HG02840 (cell line): ENCODE results near the gene SFTPD.
"Not testable (repeated sequence)": the region's sequence is repeated elsewhere in the genome, so short reads cannot be mapped to it uniquely, and the experiment has no call there.

Experiments used
- ATAC-seq: cut with Tn5 transposase; IDR thresholded peaks from one replicate; pipeline ENCODE4 v1.9.1; 2021; ENCODE audit warnings: mild to moderate bottlenecking, moderate library complexity, moderate number of reproducible peaks; ENCODE audit not compliant: unreplicated experiment, low FRiP score

SFTPD gene

DNA sequence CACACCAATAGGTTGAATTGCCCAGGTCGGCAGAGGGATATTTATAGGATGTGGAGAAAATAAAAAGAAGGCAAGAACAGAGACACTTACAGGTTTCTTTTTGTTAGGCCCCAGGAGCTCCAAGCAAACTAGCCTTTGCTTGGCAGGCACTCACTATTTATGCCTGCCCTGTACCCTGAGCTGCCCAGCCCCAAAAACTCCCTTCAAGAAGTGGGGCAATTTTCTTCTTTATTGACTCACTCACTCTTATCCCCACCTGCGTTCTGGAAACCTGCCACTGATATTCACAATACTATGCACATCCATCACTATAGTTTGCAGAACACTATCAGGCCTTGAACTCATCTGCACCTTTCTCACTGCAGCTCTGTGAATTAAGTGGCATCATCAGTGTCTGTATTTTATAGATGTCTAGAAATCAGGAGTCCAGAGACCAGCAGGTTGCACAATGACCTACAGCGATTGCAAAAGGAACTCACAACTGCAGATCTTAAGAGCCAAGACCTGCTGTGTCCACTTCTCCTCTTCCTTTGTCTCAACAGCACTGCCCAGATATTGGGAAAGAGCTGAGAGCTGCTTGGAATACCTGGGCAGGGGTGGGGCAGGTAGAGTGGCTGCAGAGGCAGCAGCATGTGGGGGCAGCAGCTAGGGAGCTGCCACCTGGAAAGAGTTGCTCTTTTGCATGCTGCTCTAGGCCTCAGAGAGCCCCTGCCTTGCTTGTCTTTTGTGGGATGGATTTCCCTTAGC is at the start of gene SFTPD:
TSS of gene SFTPD (minus strand) at position 130 of the 747 bp plus-strand sequence. CDS start 2,446 bp downstream, outside the sequence.
- no peak for ATAC-seq

DNA sequence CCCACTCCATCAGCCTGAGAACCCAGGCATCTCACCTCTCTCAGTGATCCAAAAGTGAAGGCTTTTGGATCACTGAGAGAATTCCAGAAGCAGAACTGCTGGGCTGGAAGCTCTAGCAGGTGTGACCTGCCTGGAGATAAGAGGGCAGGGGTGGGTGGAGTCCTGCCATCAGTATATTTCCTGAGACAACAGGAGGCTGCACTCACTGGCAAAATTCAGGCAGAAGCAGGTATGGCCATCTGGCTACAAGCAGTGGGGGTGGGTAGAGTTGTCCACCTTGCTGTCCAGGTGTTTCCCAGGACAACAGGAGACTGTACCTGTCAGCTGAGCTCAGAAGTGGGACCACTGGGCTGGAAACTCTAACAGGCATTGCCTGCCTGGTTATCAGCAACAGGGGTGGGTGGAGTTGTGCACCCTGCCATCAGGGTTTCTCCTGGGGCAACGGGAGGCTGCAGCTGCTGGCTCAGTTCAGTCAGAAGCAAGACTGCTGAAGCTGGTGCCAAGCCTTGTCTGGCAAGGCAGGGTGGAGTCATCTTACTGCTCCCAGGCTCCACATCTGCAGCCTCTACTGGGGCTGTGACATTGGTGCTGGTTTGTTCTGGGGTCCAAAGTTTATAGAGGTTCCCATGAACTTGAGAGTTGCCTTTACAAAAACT is 47.2 kb upstream of the SFTPD start:
- ATAC-seq, result no peak

- ATAC-seq, result no peak
These were observed 45.7 kb upstream of the SFTPD start for GRCh38 chr10:79994556-79994955.

DNA sequence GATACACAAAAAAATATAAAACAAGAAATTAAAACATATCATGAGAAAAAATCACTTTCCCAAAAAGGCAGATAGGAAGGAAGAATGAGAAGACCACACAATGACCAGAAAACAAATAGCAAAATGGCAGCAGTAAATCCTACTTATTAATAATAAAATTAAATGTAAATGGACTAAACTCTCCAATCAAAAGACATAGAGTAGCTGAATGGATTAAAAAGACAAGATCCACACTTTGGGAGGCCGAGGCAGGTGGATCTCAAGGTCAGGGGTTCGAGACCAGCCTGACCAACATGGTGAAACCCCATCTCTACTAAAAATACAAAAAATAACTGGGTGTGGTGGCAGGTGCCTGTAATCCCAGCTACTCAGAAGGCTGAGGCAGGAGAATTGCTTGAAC is 39.3 kb upstream of the SFTPD start:
- ATAC-seq, result not testable (repeated sequence)

DNA sequence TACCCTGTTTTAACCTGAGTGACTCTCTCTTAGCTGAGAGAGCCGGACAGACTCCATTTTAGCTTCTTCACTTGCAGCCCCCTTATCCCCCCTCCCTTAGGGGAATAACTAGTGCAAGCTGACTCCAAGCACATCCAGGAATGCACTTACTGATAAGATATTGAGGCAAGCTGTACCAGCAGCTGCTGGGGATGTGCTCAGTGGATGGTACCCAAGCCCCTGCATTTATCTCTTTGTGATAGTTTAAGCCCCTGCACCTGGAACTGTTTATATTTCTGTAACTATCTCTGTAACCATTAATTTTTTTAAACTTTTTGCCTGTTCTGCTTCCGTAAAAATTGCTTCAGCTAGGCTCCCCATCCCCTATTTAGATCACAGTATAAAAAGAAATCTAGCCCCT is 37.8 kb upstream of the SFTPD start:
- ATAC-seq, result not testable (repeated sequence)

- ATAC-seq, result no peak
These were observed 36.7 kb upstream of the SFTPD start for GRCh38 chr10:79985481-79986072.

GRCh38 chr10:79984851-79985250 is 35.9 kb upstream of the SFTPD start:
- no peak for ATAC-seq

- no peak for ATAC-seq
These were observed 34.5 kb upstream of the SFTPD start for GRCh38 chr10:79983286-79983909.

DNA sequence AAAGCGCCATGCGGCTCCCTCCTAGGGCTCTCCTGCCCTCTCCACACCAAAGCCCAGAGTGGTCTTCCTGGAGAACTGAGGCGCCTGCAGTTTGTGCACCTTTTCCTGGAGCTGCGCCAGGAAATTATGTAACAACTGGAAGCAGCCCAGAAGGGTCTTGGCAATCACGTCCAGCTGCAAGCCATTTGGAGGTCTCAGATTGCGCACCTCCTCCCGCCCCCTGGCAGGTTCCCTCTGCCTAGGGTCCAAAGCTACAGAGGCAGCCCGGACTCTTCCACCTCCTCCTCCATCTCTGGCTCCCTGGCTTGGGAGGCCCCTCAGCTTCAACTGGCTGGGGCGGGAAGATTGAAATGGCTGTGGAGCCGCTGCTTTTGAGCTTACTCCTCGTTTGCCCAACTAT is 34.0 kb upstream of the SFTPD start:
- ATAC-seq, result no peak

- no peak for ATAC-seq
These were observed 33.5 kb upstream of the SFTPD start for GRCh38 chr10:79982362-79982800.

- no peak for ATAC-seq
These were observed 32.8 kb upstream of the SFTPD start for GRCh38 chr10:79981450-79982361.

DNA sequence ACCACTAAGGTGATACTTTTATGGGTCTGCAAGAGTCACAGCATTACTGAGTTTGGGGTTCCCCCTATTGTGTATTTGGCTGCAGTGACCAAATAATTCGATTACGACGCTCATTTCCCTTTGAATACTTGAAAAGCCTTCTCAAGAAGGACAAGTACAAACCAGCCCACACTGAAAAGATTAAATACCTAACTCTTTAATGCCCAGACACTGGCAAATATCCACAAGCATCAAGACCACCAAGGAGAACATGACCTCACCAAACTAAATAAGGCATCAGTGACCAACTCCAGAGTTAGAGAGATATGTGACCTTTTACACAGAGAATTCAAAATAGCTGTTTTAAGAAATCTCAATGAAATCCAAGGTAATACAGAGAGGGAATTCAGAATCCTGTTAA is 31.8 kb upstream of the SFTPD start:
- ATAC-seq, result no peak

DNA sequence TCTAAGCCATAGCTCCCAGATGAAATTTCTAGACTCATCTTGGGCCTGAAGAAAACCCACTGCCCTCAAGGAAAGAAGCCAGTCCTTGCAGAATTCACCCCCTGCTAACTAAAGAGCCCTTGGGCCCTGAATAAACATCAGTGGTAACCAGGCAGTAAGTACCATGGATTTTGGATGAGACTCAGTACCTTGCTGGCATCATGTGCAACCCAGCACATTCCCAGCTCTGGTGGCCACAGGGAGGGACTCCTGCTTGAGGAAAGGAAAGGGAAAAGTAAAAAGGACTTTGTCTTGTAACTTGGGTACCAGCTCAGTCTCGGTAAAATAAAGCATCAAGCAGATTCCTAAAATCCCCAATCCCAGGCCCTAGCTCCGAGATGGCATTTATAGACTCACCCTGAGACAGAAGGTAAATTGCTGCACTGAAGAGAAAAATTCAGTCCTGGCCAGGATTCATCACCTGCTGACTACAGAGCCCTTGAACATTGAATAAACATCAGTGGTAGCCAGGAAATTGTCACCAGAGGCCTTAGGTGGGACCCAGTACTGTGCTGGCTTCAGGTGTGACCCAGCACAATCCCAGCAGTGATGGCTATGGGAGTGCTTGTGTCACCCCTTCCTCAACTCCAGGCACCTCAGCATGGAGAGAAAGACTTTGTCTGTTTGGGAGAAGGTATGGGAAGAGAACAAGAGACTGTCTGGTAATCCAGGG is 31.2 kb upstream of the SFTPD start:
- ATAC-seq, result no peak

GRCh38 chr10:79979310-79979975 is 30.5 kb upstream of the SFTPD start:
- ATAC-seq, result no peak

DNA sequence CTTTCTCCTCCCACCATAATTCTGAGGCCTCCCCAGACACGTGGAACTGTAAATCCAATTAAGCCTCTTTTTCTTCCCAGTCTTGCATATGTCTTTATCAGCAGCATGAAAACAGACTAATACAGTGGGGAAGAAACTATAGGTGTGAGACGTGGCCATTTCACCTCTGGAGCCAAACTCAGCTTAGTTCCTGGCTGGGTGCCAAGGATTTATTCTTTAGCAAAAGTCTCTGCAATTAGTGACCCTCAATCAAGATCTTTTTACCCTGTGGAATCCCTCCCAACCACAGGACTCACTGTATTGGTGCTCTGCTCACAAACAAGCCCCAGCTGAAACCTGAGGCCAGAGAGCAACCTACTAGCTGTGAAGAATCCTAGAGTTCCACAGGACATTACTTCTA is 28.1 kb upstream of the SFTPD start:
- no peak for ATAC-seq

GRCh38 chr10:79970062-79970461 is 21.2 kb upstream of the SFTPD start:
- ATAC-seq, result no peak

DNA sequence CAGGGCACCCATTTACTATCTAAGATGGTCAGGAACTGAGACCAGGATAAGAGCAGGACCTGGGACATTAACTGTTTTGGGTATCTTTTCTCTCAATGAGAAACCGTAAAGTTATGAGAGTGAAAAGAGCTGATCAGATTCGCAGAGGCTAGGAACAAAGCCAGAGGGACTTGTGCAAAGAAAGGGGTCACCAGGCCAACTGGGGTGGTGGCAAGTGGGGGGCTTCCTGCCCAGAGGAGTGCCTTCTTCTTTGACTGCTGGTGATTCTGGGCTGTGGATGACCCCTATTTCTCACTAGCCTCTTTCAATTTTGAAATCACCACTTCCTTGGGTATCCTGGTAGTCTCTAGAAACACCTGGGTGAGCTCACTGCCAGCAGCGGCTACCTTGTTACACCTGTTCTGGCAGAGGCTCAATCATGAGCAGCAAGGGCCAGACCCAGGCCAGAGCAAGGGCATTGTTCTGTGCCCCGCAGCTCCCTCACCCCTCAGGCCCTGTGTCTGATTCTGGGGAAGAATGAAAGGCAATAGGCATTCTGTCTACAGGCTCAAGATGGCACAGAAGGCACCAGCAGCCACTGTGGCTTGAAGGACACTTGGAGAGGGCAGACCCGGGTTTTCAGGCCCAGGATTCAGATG is 999 bp downstream of the SFTPD start:
- ATAC-seq, result no peak

- ATAC-seq, result no peak
These were observed 1.9 kb downstream of the SFTPD start for GRCh38 chr10:79947083-79947415.
